ENCODE measurements around the gene ANKRD63.

ANKRD63 gene

DNA sequence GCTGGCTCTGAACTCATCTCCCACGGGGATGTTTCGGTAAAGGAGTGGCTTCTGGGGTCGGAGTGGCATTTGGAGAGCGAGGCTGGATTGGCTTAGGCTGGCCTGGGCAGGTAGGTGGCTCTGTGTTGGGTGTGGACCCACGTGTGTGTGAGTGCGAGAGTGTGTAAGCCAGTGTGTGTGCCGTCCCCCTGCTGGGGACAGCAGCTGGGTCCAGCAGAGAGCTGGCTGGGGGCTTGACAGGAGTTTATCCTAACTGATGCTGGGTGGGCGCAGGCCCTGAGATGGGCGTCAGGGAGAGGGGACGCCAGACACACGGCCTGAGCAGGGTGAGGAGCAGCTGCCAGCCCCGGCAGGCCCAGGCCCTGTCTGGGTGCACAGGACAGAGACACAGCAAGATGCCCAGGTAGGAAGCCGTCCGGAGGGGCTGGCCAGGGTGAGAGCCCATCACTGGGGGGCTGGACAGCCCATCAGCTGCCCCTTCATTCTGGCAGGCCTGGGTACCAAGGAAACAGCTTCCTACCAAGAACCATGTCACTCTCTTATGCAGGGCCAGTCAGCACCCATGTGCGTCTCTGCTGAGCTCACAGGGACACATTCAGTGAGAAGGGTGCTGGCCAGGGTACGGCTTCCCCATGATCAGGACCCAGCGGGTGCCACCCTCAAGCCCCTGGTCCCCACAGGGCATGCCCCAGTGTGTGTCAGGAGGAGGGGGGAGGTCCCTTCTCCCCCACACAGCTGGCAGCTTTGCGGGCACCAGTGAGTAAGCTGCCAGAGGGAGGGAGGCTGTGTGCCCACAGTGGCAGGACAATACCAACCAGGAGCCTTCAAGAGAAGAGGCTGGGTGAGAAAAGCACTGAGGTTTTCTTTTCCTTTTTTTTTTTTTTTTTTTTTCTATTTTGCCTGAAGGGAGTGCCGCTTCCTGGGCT, 42.9 kb downstream of the ANKRD63 start:
- no peak for DNase-seq

DNA sequence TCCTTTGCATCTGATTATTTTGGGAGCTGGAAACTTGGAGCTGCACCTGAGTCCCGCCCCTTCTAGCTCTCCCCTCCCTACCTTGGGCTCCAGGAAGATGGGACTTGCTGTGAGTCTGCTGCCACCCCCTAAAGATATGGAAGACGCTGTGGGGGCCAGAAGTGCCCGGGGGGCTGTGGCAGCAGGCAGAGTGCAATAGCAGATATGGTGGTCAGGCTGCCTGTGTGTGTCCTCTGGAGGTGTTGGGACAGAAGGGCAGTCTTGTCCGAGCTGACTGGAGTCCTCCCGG, 43.5 kb downstream of the ANKRD63 start:
- DNase-seq, result no peak

DNA sequence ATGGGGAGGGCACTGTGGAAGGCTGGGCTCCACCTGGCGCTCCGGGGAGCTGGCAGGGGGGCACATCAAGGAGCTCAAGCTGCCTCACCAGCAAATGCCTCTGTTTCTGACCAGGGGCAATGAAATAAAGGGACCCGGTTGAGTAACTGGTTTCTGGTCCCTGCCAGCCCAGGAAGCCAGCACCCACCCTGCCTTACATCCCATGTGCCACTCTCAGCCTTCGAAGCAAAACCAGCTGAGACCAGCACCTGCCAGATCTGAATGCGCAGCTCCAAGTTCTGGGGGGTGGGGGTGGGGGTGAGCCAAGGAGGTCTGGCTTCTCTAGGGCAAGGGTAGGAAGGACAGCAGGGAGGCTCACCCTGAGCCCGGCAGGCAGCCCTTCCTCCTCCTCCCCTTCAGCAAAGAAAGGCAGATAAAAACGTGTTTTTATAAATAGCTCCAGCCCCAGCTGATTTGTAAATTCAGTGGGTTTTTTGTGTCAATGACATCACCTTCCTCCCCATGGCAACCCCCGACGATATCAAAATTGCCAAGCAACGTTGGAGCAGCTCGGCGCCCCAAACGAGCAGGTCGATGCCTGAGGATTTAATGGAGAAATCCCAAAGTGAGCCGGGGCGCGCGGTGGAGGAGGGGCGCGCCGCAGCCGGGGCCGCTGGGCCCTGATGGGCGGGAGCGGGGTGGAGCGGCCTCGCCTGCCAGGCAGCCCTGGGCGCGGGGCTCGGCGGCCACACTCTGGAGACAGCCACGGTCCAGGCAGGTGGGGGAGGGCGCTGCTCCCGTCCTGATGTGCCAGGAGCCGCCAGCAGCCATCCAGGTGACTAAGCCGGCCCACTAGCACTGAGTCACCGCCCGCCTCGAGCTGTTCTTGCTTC, 44.1 kb downstream of the ANKRD63 start, which contains the start of gene PAK6:
Gene PAK6, plus strand, starts transcription at position 532 of the 872 bp plus-strand sequence. CDS start 25,723 bp downstream, outside the sequence.
- DNase-seq, result peak; percentile 47

DNA sequence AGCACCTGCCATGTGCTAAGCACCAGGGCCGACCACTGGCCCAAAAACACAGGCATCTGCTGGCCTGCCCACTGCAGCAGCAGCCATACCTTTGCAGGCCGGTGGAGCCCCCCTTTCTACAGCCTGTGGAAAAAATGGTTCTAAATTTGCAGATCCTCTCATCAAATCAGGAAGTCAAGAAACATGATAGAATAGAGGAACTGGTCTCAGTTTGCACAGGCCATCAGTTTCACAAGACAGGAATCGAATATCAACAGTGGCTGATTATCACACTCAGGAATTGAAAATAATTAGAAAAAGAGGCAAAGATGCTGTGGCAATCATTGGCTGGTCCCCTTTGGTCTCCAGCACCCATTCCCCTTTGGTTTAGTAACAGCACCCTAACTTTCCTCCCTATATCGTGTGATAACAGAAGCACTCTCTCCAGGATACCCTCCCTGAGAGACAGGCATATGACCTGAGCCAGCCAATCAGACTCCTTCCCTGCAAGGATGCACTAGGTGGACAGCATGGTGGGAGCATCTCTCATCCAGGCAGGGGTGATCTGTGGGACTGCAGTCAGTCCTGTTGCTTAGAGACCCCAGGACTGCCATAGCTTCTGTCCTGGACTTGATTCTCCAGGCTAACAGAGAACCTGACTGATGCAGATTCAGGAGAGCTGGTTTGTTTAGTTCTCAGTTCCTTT, 47.5 kb downstream of the ANKRD63 start:
- no peak for DNase-seq

DNA sequence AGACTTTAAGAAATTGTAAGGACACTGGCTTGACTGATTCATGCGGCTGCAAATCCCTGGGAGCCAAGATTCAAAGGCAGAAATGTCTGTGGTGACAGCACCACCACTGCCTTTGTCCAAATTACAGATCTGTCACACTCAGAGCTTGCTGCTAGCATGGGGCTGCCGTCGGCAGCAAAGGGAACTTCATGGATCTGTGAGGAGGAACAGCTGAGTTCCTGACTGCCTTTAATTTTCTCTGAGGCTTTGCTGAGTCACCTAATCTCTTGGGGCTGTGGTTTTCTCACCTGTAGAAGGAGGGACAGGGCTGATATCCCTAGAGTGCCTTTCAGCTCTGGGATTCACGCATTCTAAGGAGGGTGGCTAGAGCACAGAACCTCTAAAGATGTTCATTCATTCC, 48.1 kb downstream of the ANKRD63 start:
- no peak for DNase-seq

DNA sequence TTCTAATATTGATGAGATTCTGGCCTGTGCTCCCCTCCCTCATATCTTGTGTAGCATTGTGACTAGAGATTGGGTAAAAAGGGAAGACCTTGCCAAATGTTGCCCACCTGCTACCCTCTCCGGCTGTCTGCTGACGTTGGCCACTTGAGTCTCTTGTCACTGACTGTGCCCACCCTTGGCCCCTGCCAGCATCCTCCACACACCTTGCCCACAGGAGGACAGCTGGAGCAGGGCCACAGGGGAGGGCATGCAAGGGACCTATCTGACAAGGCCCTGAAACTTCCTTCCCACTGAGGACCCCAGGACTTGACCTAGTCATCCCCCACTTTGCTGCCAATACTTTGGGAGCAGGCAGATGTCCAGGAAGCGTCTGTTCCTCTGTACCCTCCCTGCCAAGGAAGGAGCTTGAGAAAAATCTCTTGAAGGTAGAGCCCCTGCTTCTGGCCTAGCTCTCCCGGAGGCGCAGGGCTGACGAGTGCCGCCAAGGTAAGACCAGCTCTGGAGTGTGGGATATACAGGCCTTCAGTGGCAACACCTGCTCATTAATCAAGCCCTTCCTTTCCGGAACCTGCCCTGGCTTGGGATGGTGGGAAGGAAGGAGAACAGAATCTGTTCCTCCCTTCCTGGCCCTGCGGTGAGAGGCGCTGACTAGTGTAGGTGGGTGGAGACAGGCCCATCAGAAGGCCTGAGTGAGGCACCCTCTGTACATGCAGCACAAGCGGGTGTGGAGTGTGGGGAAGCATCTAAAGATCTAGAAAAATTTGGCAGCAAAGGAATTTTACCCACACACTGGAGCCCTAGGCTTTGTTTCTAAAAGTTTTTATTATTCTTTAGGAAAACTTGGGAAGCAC, 48.9 kb downstream of the ANKRD63 start:
- DNase-seq, result no peak

DNA sequence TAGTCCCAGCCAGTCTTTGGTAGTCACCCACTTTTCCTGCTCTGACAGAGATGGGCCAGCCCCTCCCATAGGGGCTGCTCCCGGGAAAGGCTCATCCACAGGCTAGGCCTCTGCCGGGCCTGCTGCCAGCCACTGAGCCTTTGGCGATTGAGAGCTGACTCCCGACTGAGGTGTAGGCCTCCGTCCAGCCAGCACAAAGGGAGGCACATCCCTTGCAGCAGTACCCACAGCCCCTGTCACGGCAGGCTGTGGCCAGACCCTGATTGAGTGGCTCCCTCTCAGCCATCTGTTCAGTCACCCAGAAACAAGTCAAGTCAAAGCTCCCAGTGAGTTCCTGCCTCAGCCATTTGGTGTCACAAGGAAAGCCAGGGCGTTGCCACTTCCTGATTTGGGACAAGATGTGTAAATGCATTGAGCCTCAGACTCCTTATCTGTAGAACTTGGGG, 50.2 kb downstream of the ANKRD63 start:
- no peak for DNase-seq
